ENCODE data around the gene DCHS1. TPM values are rescaled to one million over a fixed set of nuclear protein-coding genes. Genes with fewer than 3 reads are reported as not detected.
A peak's percentile ranks its signal among the peaks of the same experiment; 100 is the strongest.

DCHS1 gene
- total and polyA plus RNA-seq, 3 experiments from 2014 or later = 0.89 to 1.5 (median 0.96) TPM

DNA sequence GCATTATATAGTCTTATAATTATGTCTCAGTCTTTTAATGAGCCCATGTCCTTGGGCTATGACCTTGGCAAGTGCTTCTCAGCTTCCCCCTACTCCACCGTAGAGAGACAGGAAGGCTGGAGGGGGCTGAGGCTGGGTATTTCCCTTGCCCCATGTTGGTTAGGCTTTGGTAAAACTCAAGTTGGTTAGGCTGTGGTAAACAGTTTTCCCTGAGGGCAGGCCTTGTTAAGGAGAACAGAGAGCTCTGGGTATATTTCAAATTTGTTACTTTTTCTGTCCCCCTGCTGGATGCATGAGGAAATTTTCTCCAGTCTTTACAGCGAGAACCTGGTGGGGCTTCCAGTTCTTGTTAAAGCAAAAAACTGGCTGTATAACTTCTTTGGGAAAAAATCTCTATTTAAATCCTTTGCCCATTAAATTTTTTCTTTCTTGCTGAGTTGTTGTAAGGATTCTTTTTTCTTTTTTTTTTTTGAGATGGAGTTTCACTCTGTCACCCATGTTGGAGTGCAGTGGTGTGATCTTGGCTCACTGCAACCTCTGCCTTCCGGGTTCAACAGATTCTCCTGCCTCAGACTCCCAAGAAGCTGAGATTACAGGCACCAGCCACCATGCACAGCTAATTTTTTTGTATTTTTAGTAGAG is 12.2 kb upstream of the DCHS1 start:
- Histone ChIP-seq H3K9me3 (ENCODE audit: low read length) (no peaks in the 10 kb centered on the region), H3K27me3 (ENCODE audit: insufficient read depth, low read length, poor library complexity, severe bottlenecking) (no peaks in the 10 kb centered on the region), H3K27ac (ENCODE audit: low read depth, low read length) (no peak overlapping the region), H3K36me3 (ENCODE audit: insufficient read depth, low read length) (no peaks in the 10 kb centered on the region), H3K4me1 (ENCODE audit: insufficient read depth, low read length) (peaks cover 45% of the 10 kb centered on the region), H3K4me3 (ENCODE audit: low read length) (no peak overlapping the region)
- H3K36me3 Mint-ChIP-seq = peaks cover 0 to 2% (median 0%) of the 10 kb centered on the region in 3 donors
- DNase-seq = peak in 2 of 5 donors; percentile 41 to 47
- peak overlapping the region; percentile 6 to 86 (median 56) for H3K27ac Mint-ChIP-seq
- no peaks in the 10 kb centered on the region for H3K27me3 Mint-ChIP-seq
- no peaks in the 10 kb centered on the region for H3K9me3 Mint-ChIP-seq
- peak overlapping the region in 1 of 7 donors; percentile 38 for H3K4me3 Mint-ChIP-seq
- H3K4me1 Mint-ChIP-seq = peaks cover 45 to 66% (median 65%) of the 10 kb centered on the region in 3 donors
- POLR2A ChIA-PET = interaction anchor here (0.7 to 1.9 kb wide), 4 partner anchors 15 to 64 kb away, joined by 3 to 9 read pairs (median 7); partner anchors contain the start of genes MRPL17, TAF10 and TPP1
- CTCF ChIA-PET = interaction anchor here (0.7 to 3.2 kb wide), 18 partner anchors 9 to 289 kb away, joined by 3 to 34 read pairs (median 6); partner anchors contain the start of genes ILK, MRPL17, RRP8 and TAF10

DNA sequence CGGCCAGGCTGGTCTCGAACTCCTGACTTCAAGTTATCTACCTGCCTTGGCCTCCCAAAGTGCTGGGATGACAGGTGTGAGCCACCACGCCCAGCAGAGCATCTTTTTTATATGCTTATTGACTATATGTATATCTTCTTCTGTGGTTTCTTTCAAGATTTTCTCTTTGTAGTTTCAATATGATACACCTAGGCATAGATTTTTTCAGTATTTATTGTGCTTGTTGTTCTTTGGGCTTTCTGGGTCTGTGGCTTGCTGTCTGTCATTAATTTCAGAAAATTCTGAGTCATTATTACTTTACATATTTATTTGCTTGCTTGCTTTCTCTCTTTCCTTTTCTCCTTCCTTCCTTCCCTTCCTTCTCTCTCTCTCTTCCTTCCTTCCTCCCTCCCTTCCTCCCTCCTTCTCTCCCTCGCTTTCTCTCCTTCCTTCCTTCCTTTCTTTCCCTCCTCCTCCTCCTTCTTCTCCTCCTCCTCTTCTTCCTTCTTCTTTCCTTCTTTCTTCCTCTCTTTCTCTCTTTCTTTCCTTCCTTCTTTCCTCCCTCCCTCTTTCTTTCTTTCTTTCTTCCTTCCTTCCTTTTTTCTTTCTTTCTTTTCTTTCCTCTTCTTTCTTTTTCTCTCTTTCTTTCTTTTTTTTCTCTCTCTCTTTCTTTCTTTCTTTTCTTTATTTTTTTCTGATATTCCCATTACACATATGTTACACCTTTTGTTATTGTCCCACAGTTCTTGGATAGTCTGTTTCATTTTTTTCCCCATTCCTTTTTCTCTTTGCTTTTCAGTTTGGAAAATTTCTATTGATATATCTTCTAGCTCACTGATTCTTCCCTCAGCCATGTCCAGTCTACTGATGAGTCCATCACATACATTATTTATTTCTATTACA is 10.9 kb upstream of the DCHS1 start:
- H3K4me3 Mint-ChIP-seq = no peak overlapping the region
- no peaks in the 10 kb centered on the region for H3K36me3 ChIP-seq (ENCODE audit: insufficient read depth, low read length)
- no peaks in the 10 kb centered on the region for H3K9me3 Mint-ChIP-seq
- peaks cover 32% of the 10 kb centered on the region for H3K4me1 ChIP-seq (ENCODE audit: insufficient read depth, low read length)
- H3K4me1 Mint-ChIP-seq = peaks cover 37 to 53% (median 52%) of the 10 kb centered on the region in 3 donors
- H3K27ac ChIP-seq (ENCODE audit: low read depth, low read length) = no peak overlapping the region
- H3K27me3 ChIP-seq (ENCODE audit: insufficient read depth, low read length, poor library complexity, severe bottlenecking) = no peaks in the 10 kb centered on the region
- H3K27me3 Mint-ChIP-seq = no peaks in the 10 kb centered on the region
- H3K36me3 Mint-ChIP-seq = peaks cover 0 to 2% (median 0%) of the 10 kb centered on the region in 3 donors
- POLR2A ChIA-PET = interaction anchor here (0.6 to 1.9 kb wide), 6 partner anchors 17 to 142 kb away, joined by 3 to 9 read pairs (median 3); partner anchors contain the start of genes MRPL17, TAF10 and TPP1
- no peak overlapping the region for H3K4me3 ChIP-seq (ENCODE audit: low read length)
- CTCF ChIA-PET = interaction anchor here (1.4 to 3.2 kb wide), 10 partner anchors 8 to 138 kb away, joined by 3 to 34 read pairs (median 9); partner anchors contain the start of genes ILK, MRPL17, RRP8 and TAF10
- H3K27ac Mint-ChIP-seq = peak overlapping the region in 7 of 8 donors; percentile 22 to 92 (median 61)
- DNase-seq = peak in 1 of 5 donors; percentile 15
- no peaks in the 10 kb centered on the region for H3K9me3 ChIP-seq (ENCODE audit: low read length)

DNA sequence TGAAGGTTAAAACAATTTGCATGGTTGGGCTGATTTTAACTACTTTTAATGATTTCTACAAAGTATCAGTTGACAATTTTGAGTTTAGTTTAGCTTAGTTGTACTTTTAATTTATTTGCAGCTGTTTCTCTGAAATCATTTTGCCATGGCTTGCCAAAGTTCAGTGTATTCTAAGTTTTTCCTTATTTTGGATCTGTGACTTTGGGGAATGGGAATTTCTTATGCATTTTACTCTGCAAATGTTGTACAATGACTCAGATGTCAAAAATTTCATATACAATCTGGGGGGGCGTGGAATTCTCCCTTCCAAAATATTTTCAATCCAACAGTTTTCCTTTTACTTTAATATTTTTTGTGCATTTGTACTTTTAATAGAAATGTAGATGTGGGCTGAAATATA is 8.9 kb upstream of the DCHS1 start:
- POLR2A ChIA-PET = no interaction called here
- Mint-ChIP-seq H3K4me1 (peaks cover 20 to 34% (median 32%) of the 10 kb centered on the region in 3 donors), H3K4me3 (no peak overlapping the region), H3K9me3 (no peaks in the 10 kb centered on the region), H3K36me3 (no peaks in the 10 kb centered on the region), H3K27ac (no peak overlapping the region), H3K27me3 (no peaks in the 10 kb centered on the region)
- Histone ChIP-seq H3K27me3 (ENCODE audit: insufficient read depth, low read length, poor library complexity, severe bottlenecking) (no peaks in the 10 kb centered on the region), H3K4me3 (ENCODE audit: low read length) (no peak overlapping the region), H3K27ac (ENCODE audit: low read depth, low read length) (no peak overlapping the region), H3K36me3 (ENCODE audit: insufficient read depth, low read length) (no peaks in the 10 kb centered on the region), H3K4me1 (ENCODE audit: insufficient read depth, low read length) (peaks cover 13% of the 10 kb centered on the region), H3K9me3 (ENCODE audit: low read length) (no peaks in the 10 kb centered on the region)
- no peak for DNase-seq
- CTCF ChIA-PET = no interaction called here

DNA sequence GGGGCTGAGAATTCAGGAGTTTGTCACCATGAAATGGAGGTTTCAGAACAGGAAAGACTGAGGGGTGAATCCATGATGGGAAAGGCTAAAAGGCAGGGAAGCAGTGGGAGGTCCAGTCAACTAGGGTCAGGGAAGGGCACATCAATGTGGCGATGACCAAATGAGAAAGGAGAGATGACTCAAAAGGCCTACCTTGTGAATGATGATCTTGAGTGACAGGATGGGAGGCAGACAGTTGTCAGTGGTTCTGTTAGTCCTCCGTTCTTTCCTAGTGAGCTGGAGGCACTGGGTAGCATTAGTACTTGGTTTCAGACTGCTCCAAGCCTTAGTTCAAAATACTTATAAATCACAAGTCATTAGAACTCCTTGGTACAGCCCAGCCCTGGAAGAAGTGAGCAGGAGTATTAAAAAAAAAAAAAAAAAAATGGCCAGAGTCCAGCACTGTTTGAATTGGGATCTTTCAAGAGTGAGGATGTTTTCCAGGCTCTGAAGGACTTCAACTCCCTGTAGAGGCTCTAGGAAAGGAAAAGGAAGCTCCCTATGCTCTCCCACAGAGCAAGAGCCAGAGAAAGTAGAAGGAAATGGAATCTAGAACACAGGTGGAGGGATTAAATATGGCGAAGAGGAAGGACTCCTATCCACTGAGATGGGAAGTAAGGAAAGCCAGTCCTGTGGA is 8.3 kb upstream of the DCHS1 start:
- no peaks in the 10 kb centered on the region for H3K9me3 Mint-ChIP-seq

DNA sequence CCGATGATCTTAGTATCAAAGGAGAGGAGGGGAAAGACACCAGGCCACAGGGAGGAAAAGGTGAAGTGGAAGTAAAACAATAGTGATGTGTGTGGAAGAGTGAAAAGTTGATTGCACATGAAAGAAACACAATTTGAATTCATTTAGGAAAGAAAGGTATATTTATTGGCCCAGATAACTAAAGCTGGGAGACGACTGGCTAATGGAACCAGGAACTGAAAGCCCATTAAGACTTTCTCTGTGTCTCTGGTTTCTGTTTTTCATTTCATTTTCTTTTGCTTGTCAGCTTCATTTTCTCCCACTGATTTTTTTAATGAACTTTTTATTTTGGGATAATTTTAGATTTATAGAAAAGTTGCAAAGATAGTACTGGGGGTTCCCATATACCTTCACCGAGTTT is 5.1 kb upstream of the DCHS1 start:
- Histone ChIP-seq H3K27ac (ENCODE audit: low read depth, low read length) (no peak overlapping the region), H3K27me3 (ENCODE audit: insufficient read depth, low read length, poor library complexity, severe bottlenecking) (no peaks in the 10 kb centered on the region), H3K9me3 (ENCODE audit: low read length) (no peaks in the 10 kb centered on the region), H3K4me3 (ENCODE audit: low read length) (no peak overlapping the region), H3K4me1 (ENCODE audit: insufficient read depth, low read length) (no peaks in the 10 kb centered on the region), H3K36me3 (ENCODE audit: insufficient read depth, low read length) (no peaks in the 10 kb centered on the region)
- H3K36me3 Mint-ChIP-seq = no peaks in the 10 kb centered on the region
- H3K27me3 Mint-ChIP-seq = peaks cover 0 to 2% of the 10 kb centered on the region in 2 donors
- CTCF ChIA-PET = interaction anchor here (1.5 kb wide), 1 partner anchor 49 kb away, joined by 4 read pairs; the partner anchor contains the start of gene TAF10
- H3K9me3 Mint-ChIP-seq = no peaks in the 10 kb centered on the region
- POLR2A ChIA-PET = no interaction called here
- H3K4me1 Mint-ChIP-seq = peaks cover 4 to 14% (median 5%) of the 10 kb centered on the region in 3 donors
- no peak for DNase-seq
- no peak overlapping the region for H3K4me3 Mint-ChIP-seq
- H3K27ac Mint-ChIP-seq = no peak overlapping the region

More for the DNA sequence above, 8.3 kb upstream of the DCHS1 start:
- Histone ChIP-seq H3K4me1 (ENCODE audit: insufficient read depth, low read length) (peaks cover 13% of the 10 kb centered on the region), H3K4me3 (ENCODE audit: low read length) (no peak overlapping the region), H3K27me3 (ENCODE audit: insufficient read depth, low read length, poor library complexity, severe bottlenecking) (no peaks in the 10 kb centered on the region), H3K9me3 (ENCODE audit: low read length) (no peaks in the 10 kb centered on the region), H3K27ac (ENCODE audit: low read depth, low read length) (no peak overlapping the region), H3K36me3 (ENCODE audit: insufficient read depth, low read length) (no peaks in the 10 kb centered on the region)
- ChIA-PET CTCF (no interaction called here), POLR2A (no interaction called here)
- Mint-ChIP-seq H3K4me1 (peaks cover 20 to 34% (median 31%) of the 10 kb centered on the region in 3 donors), H3K27me3 (no peaks in the 10 kb centered on the region), H3K27ac (peak overlapping the region; percentile 24 to 66 (median 43)), H3K4me3 (no peak overlapping the region), H3K36me3 (no peaks in the 10 kb centered on the region)
- no peak for DNase-seq

DNA sequence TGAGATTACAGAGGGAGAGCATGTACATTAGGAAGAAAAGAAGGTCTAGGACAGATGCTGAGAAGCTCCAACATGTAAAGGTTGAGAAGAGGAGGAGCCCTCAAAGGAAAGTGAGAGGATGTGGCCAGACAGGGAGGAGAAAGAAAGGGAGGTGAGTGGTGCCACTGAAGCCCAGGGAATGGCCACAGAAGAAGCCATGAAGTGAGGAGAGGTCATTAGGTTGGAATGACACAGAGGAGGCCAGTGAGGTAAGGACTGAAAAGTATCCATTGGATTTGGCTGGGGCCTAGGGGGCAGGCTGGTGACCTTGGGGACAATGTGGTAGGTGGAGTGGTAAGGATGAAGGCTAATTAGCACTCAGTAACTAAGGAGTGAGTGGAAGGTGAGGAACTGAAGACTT is 3.0 kb upstream of the DCHS1 start:
- H3K27me3 ChIP-seq (ENCODE audit: insufficient read depth, low read length, poor library complexity, severe bottlenecking) = no peaks in the 10 kb centered on the region
- POLR2A ChIA-PET = interaction anchor here (0.6 kb wide), 1 partner anchor 25 kb away, joined by 3 read pairs; the partner anchor contains the start of gene MRPL17
- Mint-ChIP-seq H3K4me1 (peaks cover 2 to 8% (median 3%) of the 10 kb centered on the region in 3 donors), H3K4me3 (no peak overlapping the region), H3K9me3 (no peaks in the 10 kb centered on the region), H3K36me3 (no peaks in the 10 kb centered on the region), H3K27me3 (peaks cover 0 to 2% of the 10 kb centered on the region in 2 donors), H3K27ac (no peak overlapping the region)
- H3K27ac ChIP-seq (ENCODE audit: low read depth, low read length) = no peak overlapping the region
- CTCF ChIA-PET = interaction anchor here (1.4 to 2.4 kb wide), 3 partner anchors 9 to 25 kb away, joined by 4 to 11 read pairs (median 7); partner anchors contain the start of gene MRPL17
- no peaks in the 10 kb centered on the region for H3K9me3 ChIP-seq (ENCODE audit: low read length)
- peaks cover 11% of the 10 kb centered on the region for H3K4me1 ChIP-seq (ENCODE audit: insufficient read depth, low read length)
- no peak for DNase-seq
- H3K4me3 ChIP-seq (ENCODE audit: low read length) = no peak overlapping the region
- H3K36me3 ChIP-seq (ENCODE audit: insufficient read depth, low read length) = no peaks in the 10 kb centered on the region

DNA sequence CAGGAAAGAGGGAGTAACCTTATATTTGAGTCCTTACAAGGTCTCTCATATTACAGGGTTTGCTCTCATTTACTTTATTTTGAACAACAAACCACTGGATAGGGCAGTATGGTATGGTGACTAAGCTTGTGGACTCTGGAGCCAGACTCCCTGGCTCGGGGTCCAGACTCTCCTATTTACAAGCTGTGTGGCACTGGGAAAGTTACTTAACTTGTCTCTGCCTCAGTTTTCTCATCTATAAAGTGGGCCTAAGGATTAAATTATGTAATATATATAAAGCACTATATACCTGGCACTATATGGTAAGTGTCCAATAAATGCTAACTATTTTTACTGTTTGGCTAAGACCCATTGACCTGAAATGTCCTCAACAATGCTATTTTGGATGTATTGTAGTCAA is 1.7 kb upstream of the DCHS1 start:
- Histone ChIP-seq H3K27ac (ENCODE audit: low read depth, low read length) (no peak overlapping the region), H3K27me3 (ENCODE audit: insufficient read depth, low read length, poor library complexity, severe bottlenecking) (no peaks in the 10 kb centered on the region), H3K4me1 (ENCODE audit: insufficient read depth, low read length) (peaks cover 20% of the 10 kb centered on the region), H3K4me3 (ENCODE audit: low read length) (no peak overlapping the region), H3K36me3 (ENCODE audit: insufficient read depth, low read length) (no peaks in the 10 kb centered on the region), H3K9me3 (ENCODE audit: low read length) (no peaks in the 10 kb centered on the region)
- CTCF ChIA-PET = interaction anchor here (1.0 to 2.4 kb wide), 5 partner anchors 10 to 45 kb away, joined by 3 to 11 read pairs (median 3); partner anchors contain the start of gene MRPL17
- Mint-ChIP-seq H3K27ac (peak overlapping the region in 4 of 8 donors; percentile 0 to 58 (median 28)), H3K4me3 (peak overlapping the region; percentile 46 to 74 (median 62)), H3K9me3 (no peaks in the 10 kb centered on the region), H3K27me3 (peaks cover 0 to 2% of the 10 kb centered on the region in 2 donors), H3K4me1 (peaks cover 0 to 3% (median 2%) of the 10 kb centered on the region in 3 donors), H3K36me3 (no peaks in the 10 kb centered on the region)
- no peak for DNase-seq
- POLR2A ChIA-PET = interaction anchor here (1.0 to 1.1 kb wide), 2 partner anchors 38 to 45 kb away, joined by 3 read pairs; partner anchors contain the start of gene TPP1
